GM19463 (cell line): Measurements from ENCODE around the gene CEP128.

Experiments used
- ATAC-seq: cut with Tn5 transposase; IDR thresholded peaks from one replicate; pipeline ENCODE4 v1.9.1; 2021; ENCODE audit warnings: mild to moderate bottlenecking, moderate library complexity; ENCODE audit not compliant: unreplicated experiment

CEP128 gene

DNA sequence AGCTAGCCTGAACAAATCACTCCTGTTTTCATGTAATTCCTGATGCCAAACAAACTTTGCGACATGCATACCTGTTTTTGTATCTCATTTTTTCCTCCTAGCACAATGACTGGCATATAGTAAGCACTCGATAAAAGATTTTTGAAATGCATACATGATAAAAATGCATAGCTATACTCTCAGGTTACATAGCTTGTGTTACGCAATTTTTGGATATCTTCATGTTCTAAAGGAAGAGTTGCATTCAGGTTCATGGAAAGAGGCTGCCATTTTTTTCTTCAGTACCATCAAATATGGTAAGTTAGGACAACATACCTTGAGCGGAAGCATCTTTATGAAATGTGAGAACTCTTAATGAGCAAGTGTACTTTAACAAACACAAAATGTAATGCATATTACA, 445.4 kb downstream of the CEP128 start:
- ATAC-seq = no peak

DNA sequence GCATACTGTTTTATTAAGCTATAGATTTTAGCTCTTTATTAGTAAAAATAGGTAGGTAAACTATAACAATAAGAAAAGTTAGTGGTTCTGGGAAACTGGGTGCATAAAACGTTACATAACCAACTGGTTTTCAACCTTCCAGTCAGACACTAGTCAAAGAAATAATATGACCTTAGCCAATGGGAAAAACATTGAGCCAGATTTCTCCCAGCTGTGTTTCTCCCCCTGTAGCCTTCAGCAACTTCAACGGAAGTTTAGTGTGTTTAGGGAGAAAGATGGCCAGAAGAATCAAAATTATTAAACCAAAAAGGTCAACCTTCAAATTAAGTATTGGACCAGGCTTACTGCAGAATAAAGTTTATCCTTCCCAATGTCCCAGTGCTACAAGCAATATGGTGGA, 446.8 kb downstream of the CEP128 start:
- ATAC-seq = no peak

DNA sequence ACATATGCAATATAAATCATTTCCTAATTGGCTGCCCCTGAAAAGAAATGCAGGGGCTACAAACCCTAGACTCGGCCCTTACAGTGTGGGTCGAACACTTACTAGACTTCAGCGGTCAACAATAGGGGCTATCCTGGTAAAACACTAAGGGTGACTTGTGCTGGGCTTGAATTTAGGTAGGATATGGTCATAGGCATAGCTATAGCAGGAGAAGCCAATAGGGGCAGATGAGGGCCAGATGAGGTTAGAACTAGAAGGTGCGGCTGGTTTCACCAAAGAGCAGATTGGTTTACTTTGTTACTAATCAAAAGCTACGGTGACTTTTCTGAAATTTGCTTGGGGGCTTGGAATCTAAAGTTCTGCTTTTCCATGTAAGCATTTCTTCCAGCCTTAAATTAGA, 447.9 kb downstream of the CEP128 start:
- ATAC-seq = no peak

DNA sequence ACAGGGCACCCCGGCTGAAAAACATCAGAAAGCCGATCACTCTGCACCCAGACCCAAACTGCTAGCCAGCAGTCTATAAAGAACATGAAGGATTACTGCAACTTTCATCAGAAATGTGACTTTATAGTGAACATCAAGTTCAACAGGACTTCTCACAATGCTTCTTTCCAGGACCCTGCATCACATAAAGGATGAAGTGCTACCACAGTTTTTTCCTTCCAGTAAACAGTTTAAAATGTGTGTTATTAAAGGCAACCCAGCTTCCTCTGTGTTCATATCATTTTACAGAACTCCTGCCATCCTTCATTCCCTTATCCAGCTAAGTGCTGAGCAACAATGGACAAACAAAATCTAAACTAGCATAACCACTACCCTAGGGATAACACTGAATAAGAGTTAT, 449.9 kb downstream of the CEP128 start:
- no peak for ATAC-seq

DNA sequence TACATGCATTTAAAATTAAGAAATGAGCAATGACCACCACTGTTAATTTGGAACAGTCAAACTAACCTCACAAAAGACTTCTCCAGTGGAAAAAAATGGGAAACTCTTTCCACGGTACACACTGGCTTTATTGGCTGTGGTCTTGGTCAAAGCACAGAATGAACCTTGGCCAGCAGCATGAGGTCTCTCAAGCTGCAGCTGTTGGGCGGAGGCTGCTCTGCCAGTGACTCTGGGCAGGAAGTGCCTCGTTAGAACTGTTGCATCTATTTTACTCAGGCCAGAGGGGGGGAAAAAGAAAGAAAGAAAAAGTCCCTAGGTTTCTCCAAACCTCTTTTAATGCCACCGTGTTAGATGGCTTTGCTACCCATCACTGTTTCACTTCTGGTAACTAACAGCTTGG, 450.4 kb downstream of the CEP128 start:
- ATAC-seq = peak; percentile 94

DNA sequence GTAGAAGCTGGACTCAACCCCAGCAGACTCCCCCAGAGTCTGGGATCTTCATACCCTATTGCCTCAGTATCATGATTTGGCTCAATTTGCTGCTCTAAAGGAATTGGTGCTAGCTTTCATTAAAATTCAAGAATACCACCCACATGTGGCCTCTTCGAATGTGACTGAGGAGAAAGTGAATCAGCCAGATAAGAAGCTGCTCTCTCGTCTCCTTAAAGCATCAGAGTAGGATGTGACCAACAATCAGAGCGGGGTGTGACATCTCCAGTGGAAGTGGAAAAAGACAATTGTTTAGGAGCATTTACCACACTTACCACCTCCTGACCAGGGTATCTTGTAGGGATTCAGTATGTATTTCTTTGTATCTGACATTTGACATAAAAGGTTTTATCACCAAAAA, 452.0 kb downstream of the CEP128 start:
- ATAC-seq = no peak

DNA sequence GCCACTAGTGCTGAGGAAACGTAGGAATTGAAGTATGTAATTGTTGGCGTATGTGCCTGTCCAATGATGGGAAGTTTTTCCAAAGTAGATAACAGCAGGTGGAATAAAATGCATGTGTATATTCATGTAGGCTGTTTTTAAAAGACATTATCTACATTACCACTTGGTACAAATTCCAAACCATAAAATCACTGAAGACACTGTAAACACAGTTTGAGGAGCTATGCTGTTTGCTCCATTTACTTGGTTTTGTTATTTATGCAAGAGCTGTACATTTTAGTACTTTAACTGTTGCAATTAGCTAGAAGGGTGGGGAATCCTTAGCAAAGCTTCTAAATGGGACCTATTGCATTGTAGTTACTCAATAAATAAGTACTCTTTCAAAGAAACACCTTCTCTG, 455.8 kb downstream of the CEP128 start:
- no peak for ATAC-seq

DNA sequence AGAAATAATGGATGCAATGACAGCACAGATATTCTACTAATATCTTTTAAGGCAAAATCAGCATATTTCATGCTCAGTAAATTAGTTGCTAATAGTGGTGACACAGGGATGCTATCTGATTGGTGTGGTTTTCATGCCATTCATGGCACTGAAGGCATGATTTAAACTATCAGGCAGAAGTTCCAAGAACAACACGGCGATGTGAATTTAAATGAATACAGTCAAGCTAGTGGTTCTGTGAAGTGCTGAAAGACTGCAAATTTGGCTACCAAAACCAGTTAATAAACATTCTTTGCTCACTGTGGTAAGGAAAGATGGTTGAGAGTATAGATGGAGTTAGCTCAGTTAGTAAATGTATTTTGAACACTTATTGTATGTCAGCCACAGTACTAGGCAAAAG, 458.2 kb downstream of the CEP128 start:
- ATAC-seq = no peak

DNA sequence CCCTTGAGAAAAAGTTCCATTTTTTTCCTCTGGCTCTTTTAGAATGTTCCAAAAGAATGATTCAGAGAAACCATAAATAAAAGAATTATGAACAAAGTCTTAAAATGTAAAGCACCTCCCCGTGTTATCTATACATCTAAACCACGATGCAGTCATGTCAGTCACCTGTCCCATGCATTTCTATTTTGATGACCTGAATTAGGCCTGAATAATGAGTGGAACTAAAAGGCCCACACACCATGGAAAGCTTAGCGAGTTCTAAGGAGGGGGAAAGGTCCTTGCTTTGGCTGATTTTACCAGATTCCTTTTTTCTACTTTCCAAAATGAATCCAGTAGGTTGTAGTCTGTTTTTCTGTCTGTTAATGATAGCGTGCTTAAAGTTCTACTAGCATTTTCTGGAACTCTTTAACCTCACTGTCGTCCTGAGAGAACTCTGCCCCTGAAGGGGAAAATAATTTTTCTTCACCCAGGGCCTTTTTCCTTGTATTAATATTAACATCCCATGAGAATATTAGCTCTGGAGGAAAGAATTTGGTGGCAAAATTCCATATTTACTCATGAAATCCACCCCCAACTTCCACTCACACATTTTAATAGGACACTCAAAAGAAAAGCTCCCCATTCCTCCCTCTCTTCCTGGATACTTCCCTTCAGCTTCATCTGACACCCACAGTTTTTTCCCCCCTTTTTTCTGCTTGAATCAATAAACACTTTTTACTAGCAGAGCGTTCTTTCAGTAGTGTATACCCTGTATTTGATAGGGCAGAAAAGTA, 464.0 kb downstream of the CEP128 start:
- no peak for ATAC-seq

DNA sequence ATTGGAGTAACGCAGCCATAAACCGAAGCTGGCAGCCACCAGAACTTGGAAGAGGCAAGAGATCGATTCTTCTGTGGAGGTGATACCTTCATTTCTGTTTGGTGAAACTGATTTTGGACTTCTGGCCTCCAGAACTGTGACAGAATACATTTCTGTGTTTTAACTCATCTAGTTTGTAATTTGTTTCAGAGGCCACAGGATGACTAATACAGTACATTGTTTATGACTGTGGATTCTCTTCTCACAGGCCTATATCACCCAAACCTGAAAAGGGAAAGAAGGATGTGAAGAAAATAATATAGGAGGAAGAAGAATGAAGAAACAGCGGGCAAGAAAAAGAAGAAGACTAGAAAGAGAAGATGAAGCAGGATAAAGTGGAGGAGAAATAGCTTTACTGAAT, 466.5 kb downstream of the CEP128 start:
- no peak for ATAC-seq

DNA sequence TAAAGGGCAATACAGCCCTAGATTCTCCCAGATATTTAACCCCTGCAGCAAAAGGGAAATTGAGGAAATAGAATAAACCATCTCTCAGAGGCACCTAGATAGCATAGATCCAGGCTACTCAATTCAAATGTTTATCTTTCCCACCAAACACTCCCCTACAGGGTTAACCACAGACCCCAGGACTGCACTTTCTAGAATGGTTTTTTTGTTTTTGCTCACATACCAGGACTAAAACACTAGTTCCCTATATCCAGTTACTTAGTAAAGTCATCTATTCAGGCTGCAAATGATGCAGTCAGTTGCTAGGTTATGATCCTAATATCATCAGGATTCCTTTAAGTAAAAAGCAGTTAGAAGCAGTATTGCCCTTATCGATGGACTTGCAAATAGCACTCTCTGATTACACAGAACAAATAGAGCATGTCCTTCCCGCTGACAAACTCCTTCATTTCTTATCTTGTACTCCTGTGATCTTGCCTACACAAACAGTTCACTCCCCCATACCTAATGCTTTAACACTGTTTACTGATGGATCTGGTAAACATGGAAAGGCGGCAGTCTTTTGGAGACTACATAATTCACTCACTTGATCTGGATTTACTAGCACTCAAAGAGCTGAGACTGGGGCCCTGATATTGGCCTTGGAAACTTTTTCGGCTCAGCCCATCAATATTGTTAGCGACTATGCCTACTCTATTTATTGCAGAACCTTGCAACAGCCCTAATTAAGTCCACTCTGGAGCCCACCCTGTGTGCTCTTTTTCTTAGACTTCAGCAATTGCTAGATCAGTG, 473.0 kb downstream of the CEP128 start:
- ATAC-seq = no peak

DNA sequence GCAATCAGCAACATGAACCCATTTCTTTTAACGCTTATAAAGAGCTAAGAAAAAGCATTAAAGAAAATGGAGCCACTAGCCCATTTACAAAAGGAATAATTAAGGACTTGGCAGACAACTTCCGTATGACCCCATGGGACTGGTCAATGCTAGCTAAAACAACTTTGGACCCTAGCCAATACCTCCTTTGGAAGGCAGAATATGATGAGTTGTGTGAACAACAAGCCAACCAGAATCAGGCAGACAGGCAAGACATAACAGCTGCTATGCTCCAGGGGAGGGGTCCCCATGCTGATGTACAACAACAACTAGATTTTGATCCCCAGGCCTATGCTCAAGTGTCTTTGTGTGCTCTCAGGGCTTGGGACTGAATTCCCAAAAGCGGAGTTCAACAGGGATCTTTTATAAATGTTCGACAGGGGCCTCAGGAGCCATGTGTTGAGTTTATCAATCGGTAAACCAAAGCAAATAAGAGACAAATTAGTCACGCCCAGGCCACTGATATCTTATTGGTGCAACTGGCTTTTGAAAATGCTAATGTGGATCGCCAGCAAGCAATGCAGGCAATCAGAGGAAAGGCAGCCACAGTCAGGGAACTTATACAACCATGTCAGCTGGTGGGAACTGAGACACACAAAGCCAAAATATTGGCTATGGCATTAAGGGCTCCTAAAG, 475.9 kb downstream of the CEP128 start:
- ATAC-seq = no peak

DNA sequence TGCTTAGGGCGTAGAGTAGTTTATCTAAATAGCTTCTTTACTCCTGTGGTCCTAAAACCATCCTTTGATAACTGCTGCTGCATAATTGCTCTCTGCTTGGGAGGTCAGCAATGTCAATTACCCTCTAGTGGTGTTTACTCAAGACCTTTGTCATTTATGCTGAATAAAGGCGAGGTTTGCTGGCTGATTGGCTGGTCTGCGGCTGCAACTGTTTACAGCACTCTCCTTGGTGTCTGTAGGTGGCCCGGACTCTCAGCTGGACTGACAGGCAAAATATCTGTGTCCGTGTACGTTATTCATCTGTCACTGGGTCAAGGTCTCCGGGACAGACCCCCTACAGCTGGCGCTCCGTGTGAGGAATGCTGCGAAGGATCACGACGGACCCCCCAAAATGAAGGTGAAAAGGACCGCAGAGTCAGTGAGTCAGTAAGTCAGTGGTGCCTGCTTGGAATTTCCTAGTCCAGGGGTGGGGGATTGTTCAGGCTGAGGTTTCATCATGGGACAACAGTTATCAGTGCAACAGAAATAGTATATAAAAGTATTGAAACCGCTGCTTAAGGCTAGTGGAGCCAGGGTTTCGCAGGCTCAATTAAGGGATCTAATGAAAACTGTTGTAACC, 476.9 kb downstream of the CEP128 start:
- no peak for ATAC-seq

DNA sequence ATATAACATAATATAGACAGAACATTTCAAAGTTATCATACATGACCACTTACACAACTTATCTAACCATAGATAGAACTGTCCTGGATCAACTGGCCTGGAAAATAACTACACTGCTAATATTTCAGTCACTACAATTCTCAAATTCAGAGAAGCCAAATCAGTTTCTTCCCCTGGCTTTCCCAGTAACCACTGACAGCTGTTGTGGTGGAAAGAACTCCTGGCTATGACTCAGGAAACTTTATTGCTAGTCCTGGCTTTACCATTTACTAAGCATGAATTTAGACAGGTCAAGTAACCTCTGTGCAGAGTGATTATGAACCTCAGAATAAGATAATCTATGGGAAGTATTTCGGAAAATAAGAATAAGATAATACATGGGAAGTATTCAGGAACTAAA, 485.3 kb downstream of the CEP128 start:
- no peak for ATAC-seq

DNA sequence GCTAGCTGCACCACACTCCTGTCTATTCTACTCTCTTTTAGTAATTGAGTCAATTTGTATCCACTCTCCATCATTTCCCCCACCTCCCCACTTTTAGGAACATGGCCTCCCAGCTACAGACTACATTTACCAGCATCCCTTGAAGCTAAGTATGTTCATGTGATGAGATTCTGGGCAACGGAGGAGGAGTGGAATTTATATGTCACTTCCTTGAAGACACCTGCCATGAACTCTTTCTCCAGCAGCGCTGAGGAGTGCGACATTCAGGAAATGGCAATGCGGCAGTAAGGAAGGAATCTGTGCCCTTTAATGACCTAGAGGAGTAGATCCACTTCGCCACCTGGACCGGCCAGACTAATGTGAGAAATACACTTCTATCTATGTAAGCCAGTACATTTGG, 486.5 kb downstream of the CEP128 start:
- ATAC-seq = no peak

DNA sequence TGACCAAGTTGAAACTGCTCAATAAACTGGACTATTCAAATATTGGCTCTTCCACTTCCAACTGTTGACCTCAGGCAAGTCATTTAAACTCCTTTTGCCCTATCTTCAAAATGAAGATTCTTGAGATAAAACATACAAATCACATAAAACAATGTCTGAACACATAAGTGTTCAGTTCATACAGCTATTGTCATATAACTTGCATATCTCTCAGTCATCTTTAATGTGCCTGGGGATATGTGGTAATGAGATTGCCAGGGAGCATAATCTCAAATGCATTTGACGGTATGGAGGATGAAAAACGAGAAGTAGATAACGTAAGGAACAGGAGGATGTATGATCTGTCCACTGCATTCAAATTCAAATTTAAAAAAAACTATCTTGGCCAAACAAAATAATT, 493.3 kb downstream of the CEP128 start:
- ATAC-seq = no peak

DNA sequence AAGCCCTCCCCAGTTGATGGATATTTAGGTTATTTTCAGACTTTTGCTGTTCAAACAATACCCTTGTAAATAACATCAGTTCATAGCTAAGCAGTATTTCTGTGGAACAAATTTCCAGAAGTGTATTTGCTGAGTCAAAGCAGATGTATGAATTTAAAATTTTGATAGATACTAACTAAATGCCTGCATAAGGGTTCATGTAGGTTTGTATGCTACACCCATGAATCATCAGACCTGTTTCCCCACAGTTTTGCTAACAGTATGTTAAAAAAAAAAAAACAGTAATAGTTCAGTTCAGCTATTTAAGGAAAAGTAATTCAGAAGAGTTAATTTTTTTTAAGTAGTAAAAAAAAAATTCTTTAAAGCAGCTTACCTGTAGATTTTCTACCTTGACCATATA, 494.1 kb downstream of the CEP128 start:
- no peak for ATAC-seq
